NCI-H748 (cell line): ENCODE results near the gene GSDMA.
A peak's percentile ranks its signal among the peaks of the same experiment; 100 is the strongest.

Experiments used
- DNase-seq: peaks from one replicate; lab custom pipeline; 2025; ENCODE audit not compliant: unreplicated experiment; lab: John Stamatoyannopoulos, UW

The GSDMA gene

GRCh38 chr17:39954876-39955275 is 7.9 kb upstream of the GSDMA start:
- no peak for DNase-seq

- no peak for DNase-seq
Observed at GRCh38 chr17:39955726-39956225, 7.0 kb upstream of the GSDMA start.

- no peak for DNase-seq
Observed at GRCh38 chr17:39960524-39961041, 2.2 kb upstream of the GSDMA start.

GRCh38 chr17:39963829-39964228 is 1.0 kb downstream of the GSDMA start:
- no peak for DNase-seq

- no peak for DNase-seq
Observed at GRCh38 chr17:39965017-39965699, 2.4 kb downstream of the GSDMA start.

- DNase-seq, result no peak
Observed at GRCh38 chr17:39966771-39967170, 4.0 kb downstream of the GSDMA start.

- DNase-seq, result no peak
Observed at GRCh38 chr17:39968761-39969160, 6.0 kb downstream of the GSDMA start.

- no peak for DNase-seq
Observed at GRCh38 chr17:39969375-39969774, 6.6 kb downstream of the GSDMA start.

- no peak for DNase-seq
Observed at GRCh38 chr17:39970157-39970692, 7.4 kb downstream of the GSDMA start.

GRCh38 chr17:39971076-39971603 is 8.3 kb downstream of the GSDMA start:
- DNase-seq, result no peak

- no peak for DNase-seq
Observed at GRCh38 chr17:39972271-39972670, 9.5 kb downstream of the GSDMA start.

GRCh38 chr17:39973496-39973895 is 10.7 kb downstream of the GSDMA start:
- DNase-seq, result no peak

GRCh38 chr17:39974433-39974832 is 11.6 kb downstream of the GSDMA start:
- DNase-seq, result no peak

- no peak for DNase-seq
Observed at GRCh38 chr17:39975801-39976200, 13.0 kb downstream of the GSDMA start.

- no peak for DNase-seq
Observed at GRCh38 chr17:39979016-39979670, 16.3 kb downstream of the GSDMA start.

GRCh38 chr17:39979893-39980350 is 17.1 kb downstream of the GSDMA start:
- DNase-seq, result peak; percentile 56

GRCh38 chr17:39980351-39981206 is 17.8 kb downstream of the GSDMA start, which contains the start of gene PSMD3:
Gene PSMD3, plus strand, starts transcription at chr17:39980807. Its CDS starts 164 bp downstream, at chr17:39980971.
- peak; percentile 99 for DNase-seq

GRCh38 chr17:39981207-39981741 is 18.5 kb downstream of the GSDMA start:
- no peak for DNase-seq

GRCh38 chr17:39981766-39982375 is 19.1 kb downstream of the GSDMA start:
- DNase-seq, result no peak

GRCh38 chr17:39988206-39988810 is 25.5 kb downstream of the GSDMA start:
- no peak for DNase-seq
